ENCODE data around the gene BNIP3.

Gene BNIP3

DNA sequence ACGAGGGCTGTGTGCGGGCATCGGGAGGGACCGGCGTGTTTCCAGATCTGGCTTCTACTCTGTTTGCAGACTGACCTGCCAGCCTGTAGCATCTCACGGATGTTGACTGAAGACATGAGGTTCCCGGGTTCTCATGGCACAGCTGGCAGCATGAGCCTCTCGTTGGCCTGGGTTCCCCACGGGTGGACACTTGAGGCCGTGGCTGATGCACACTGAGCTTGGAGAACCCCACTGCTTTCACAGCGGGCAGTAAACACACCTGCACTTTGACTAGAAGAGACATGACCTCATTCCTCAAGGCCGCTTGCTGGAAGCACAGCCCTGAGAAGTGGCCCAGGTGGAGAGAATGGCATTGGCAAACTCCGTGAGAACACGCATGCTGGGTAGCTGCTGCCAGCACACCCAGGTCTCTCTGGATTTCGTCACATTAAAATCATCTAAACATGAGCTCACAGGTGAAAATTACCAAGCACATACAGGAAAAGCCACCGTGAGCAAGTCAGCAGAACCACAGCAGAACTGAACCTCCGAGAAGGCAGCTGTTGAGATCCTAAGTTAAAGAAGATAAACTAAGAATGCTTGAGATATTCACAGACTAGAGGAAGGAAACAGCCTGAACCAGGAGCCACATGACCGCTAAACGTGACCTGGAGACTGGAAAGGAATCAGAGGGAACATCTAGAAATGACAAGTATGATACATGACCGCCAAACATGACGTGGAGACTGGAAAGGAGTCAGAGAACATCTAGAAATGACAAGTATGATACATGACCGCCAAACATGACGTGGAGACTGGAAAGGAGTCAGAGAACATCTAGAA lies 32.5 kb downstream of the BNIP3 start:
- no peak for DNase-seq (ENCODE audit: low spot score)

- DNase-seq (ENCODE audit: low spot score): no peak
Measured at GRCh38 chr10:131948501-131948900, 33.2 kb downstream of the BNIP3 start.

DNA sequence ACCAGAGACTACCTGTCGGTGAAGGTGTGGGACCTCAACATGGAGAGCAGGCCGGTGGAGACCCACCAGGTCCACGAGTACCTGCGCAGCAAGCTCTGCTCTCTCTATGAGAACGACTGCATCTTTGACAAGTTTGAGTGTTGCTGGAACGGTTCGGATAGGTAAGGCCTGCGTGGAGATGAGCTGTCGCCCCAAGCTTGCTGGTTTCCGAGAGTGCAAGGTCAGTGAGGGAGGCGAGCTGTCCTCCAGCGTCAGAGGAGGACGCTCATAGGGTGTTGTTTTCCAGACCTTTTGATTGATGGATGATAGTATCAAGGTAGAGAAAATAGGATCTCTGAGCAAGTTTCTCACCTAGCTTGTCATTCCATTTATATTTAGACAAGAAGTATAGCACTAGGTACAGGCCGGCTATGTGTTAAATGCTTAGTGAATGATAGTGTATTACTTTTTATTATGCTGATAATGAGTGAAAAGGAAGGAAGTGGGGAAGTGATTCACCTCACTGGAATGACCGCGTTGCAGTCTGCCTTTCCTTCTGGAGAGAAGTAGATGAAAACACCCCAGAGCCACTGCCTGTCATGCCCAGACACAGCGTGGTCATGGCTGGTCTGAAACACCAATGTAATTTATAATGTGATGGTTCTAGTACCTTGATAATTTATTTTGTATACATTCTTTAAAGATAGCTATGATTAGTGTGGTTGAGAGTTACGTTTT lies 33.9 kb downstream of the BNIP3 start:
- DNase-seq (ENCODE audit: low spot score): peak; percentile 90

GRCh38 chr10:131946880-131947279 lies 34.8 kb downstream of the BNIP3 start:
- DNase-seq (ENCODE audit: low spot score): no peak

DNA sequence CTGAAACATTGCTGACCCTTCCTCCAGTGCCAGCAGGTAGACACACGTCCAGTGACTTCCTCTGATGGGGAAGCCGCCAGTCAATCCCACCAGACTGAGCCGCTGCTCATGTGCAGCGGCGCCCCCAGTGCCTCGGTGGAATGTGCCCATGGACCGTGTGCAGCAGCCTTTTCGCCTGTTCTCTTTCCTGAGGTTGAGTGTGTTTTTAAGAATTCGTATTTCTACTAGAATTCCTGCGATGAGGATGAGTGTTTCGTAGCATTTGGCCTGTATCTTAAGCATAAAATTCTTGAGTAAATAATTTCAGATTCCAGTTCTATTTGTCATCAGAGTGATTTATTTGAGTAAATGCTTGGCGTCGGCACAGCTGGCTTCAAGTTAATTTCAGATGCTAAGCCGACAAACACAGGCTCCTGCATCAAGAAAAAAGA lies 35.4 kb downstream of the BNIP3 start:
- DNase-seq (ENCODE audit: low spot score): peak; percentile 83

- DNase-seq (ENCODE audit: low spot score): no peak
Measured at GRCh38 chr10:131944976-131945695, 36.6 kb downstream of the BNIP3 start.

- no peak for DNase-seq (ENCODE audit: low spot score)
Measured at GRCh38 chr10:131944412-131944811, 37.3 kb downstream of the BNIP3 start.

- peak; percentile 33 for DNase-seq (ENCODE audit: low spot score)
Measured at GRCh38 chr10:131943021-131943814, 38.5 kb downstream of the BNIP3 start.

DNA sequence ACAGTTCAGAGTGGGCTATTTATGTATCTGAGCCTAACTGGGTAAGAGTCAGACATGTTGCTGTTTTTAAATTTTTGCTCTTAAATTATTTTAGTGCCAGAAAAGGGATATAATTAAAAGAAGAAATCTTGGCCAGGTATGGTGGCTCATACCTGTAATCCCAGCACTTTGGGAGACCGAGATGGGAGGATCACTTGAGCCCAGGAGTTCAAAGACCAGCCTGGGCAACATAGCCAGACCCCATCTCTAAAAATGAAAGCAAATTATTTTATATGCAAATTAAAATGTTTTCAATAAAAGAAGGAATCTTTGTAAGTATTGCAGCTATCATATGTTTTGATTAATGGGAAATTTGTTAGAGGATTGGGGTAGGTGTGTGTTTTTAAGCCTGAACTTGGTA lies 39.3 kb downstream of the BNIP3 start:
- DNase-seq (ENCODE audit: low spot score): no peak

GRCh38 chr10:131938681-131939080 lies 43.0 kb downstream of the BNIP3 start:
- no peak for DNase-seq (ENCODE audit: low spot score)

DNA sequence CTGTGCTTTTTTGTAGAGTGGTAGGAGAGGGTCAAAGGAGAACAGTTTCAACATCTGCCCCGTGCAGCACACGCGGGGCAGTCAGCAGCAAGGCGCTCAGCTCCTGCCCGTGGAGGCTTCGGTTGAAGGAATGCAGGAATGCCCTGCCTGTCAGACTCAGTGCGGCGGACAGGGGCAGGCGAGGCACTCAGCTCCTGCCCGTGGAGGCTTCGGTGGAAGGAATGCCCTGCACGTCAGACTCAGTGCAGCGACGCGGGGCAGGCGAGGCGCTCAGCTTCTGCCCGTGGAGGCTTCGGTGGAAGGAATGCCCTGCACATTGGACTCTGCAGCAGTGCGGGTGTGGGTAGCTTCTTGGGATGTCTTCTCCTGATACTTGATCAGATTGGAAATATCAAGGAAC lies 43.9 kb downstream of the BNIP3 start:
- no peak for DNase-seq (ENCODE audit: low spot score)

DNA sequence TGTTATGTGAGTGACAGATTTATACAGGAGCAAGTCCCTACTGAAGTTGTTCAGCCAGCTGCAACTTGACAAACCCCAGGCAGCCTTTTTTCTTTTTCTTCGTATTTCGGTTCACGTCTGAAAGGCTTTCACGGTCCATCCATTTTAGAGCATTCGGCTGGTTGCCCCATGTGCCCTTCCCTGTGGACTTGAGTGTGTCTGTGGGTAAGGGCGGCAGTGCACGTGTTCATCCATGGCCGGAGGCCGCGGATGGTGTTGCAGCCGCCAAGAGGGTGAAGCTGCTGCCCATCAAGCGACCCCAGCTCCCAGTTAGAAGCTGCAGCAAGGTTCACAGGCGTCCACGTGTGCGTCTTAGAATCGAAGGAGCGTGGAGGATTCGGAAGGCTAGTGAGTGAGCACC lies 45.0 kb downstream of the BNIP3 start:
- no peak for DNase-seq (ENCODE audit: low spot score)

- DNase-seq (ENCODE audit: low spot score): no peak
Measured at GRCh38 chr10:131936294-131936693, 45.4 kb downstream of the BNIP3 start.

- no peak for DNase-seq (ENCODE audit: low spot score)
Measured at GRCh38 chr10:131935260-131935659, 46.5 kb downstream of the BNIP3 start.

GRCh38 chr10:131934769-131935168 lies 47.0 kb downstream of the BNIP3 start:
- DNase-seq (ENCODE audit: low spot score): no peak

DNA sequence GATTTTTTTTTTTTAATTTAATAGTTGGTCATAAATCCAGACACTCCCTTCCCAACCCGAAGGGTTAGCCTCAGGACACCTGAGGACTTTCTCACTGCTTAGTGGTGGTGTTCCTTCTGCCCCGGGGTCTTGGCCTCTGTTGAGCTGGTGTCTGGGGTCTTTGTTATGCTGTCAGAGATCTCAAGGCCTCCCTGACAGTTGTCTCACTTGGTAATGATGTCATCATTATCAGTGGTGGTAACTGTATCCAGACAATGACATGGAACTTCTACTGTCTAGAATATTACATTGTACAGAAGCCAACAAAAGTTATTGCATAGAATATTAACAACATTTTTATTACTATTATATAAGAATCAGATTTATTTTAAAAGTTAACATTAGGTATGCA lies 48.0 kb downstream of the BNIP3 start:
- DNase-seq (ENCODE audit: low spot score): no peak

GRCh38 chr10:131933016-131933695 lies 48.6 kb downstream of the BNIP3 start:
- DNase-seq (ENCODE audit: low spot score): no peak

- DNase-seq (ENCODE audit: low spot score): no peak
Measured at GRCh38 chr10:131931981-131932380, 49.7 kb downstream of the BNIP3 start.

DNA sequence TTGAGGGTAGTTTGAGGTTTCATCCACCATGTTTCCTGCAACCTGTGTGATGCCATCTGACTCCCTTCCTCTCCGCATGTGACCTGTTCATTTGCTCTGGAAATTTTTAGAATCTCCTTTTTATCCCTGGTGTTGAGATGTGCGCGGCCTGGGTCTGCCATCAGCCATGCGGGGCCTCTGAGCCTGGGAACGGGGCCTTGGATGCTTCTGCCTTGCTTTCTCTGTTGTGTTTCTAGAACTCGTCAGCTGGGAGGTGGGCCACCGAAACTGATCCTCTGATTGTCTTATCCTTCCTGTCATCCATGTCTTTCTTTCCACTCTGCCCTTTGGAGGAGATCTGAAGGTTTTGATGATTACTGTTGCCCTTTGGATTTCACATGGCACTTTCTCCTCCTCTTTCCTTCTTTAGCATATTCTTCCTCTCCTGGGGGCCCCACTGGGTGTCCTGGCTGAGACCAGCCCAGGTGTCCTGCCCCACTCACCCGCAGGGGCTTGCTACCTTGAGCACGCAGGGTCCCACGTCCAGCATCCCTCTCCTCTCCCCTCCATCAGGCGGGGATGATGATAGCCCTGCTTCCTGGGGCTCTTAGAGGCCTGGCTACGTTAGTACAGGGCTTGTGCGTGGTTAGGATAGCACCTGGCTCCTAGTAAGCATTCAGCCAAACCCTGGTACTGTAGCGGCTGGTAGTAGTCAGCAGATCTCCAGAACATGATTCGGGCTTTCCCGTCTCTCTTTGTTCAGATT lies 51.0 kb downstream of the BNIP3 start:
- no peak for DNase-seq (ENCODE audit: low spot score)

DNA sequence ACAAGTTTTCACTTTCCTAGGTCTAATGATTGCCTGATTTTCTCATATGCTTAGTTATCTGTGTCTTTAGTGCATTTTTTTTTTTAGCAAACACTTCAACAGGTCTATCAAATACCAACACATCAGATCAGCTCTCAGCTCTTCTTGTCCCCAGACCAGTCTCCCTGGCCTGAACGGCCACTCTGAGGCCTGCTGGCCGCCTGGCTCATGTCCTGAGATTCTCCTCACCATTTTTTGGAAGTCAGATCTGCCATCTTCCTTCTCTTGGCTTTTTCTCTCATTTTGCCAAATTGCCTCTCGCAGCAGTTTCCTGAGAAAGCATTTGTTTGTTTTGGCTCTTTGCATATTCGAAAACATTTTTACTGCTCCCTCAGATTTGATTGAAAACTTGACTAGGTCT lies 51.6 kb downstream of the BNIP3 start:
- no peak for DNase-seq (ENCODE audit: low spot score)
